ENCODE measurements around the gene ZNF771.

The ZNF771 gene

DNA sequence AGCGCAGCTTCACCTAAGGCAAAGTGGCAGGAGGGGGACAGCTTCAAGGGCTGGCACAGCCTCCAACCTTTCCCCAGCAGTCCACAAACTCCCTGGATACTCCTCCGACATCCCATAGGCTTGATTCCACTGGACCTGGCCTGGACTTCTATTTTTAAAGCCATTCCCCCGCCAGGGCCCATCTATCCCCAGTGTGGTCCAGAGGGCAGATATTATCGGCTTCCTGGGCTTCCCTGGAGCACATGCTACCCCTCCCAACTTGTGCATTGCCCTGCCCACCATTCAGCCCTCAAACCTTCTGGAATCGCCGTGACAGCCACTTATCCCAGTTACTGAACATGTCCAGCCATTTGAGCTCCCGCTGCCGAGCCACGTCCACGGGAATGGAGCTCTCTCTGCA, 42.2 kb upstream of the ZNF771 start:
- in situ Hi-C loops (cut with HindIII; ENCODE audit: low sequenced_read_pairs), result no loop called here
- H3K4me3 ChIP-seq (ENCODE audit: low read depth, low read length), result no peak overlapping the region

GRCh38 chr16:30366511-30366910, 40.9 kb upstream of the ZNF771 start:
- H3K4me3 ChIP-seq (ENCODE audit: low read depth, low read length), result no peak overlapping the region
- no peak for TF ChIP-seq CTCF (IDR thresholded peaks at IDR 0.05; ENCODE audit: low read depth, low read length)
- in situ Hi-C loops (cut with HindIII; ENCODE audit: low sequenced_read_pairs), result no loop called here
- no peak for DNase-seq (ENCODE audit: low read depth, low spot score)

More for the DNA sequence above, 42.2 kb upstream of the ZNF771 start:
- DNase-seq (ENCODE audit: low read depth, low spot score), result no peak
- no peak for TF ChIP-seq CTCF (IDR thresholded peaks at IDR 0.05; ENCODE audit: low read depth, low read length)

GRCh38 chr16:30367349-30368009, 39.9 kb upstream of the ZNF771 start:
- peak overlapping the region; percentile 84 for H3K4me3 ChIP-seq (ENCODE audit: low read depth, low read length)
- TF ChIP-seq CTCF (IDR thresholded peaks at IDR 0.05; ENCODE audit: low read depth, low read length), result no peak
- no peak for DNase-seq (ENCODE audit: low read depth, low spot score)
- in situ Hi-C loops (cut with HindIII; ENCODE audit: low sequenced_read_pairs), result no loop called here

DNA sequence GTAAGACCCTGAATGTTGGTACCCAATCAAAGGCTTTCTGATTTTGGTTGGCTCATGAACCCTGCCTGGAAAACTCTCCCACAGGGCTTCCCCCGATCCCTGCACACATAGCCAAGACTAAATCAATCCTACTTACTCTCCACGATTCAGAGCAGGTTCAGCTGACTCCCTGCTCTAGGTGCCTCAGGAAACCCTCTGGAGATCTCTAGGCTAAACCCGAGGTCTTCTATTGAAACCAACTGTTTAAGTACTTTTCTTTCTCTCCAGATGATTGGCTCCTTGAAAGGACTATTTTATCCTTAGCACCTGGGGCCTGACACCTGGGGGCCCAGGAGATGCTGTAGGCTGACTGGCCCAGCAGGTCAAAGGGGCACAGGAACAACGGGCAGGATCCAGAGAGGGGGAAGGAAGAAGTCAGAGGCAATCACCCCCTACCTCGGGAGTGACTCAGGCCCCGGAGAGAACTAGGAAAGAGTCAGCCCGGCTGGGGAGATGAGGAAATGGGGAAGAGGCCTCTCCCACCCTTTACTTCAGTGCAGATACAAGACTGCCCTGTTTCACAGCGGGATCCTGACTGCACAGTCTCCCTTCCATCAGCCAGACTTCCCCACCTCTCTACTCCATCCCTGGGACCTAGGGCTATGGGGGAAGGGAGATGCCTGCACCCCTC, 39.1 kb upstream of the ZNF771 start:
- TF ChIP-seq CTCF (IDR thresholded peaks at IDR 0.05; ENCODE audit: low read depth, low read length), result no peak
- peak overlapping the region; percentile 84 for H3K4me3 ChIP-seq (ENCODE audit: low read depth, low read length)
- in situ Hi-C loops (cut with HindIII; ENCODE audit: low sequenced_read_pairs), result no loop called here
- DNase-seq (ENCODE audit: low read depth, low spot score), result peak; percentile 46

GRCh38 chr16:30368792-30369090, 38.7 kb upstream of the ZNF771 start:
- no peak for DNase-seq (ENCODE audit: low read depth, low spot score)
- H3K4me3 ChIP-seq (ENCODE audit: low read depth, low read length), result peak overlapping the region; percentile 84
- in situ Hi-C loops (cut with HindIII; ENCODE audit: low sequenced_read_pairs), result no loop called here
- TF ChIP-seq CTCF (IDR thresholded peaks at IDR 0.05; ENCODE audit: low read depth, low read length), result no peak

DNA sequence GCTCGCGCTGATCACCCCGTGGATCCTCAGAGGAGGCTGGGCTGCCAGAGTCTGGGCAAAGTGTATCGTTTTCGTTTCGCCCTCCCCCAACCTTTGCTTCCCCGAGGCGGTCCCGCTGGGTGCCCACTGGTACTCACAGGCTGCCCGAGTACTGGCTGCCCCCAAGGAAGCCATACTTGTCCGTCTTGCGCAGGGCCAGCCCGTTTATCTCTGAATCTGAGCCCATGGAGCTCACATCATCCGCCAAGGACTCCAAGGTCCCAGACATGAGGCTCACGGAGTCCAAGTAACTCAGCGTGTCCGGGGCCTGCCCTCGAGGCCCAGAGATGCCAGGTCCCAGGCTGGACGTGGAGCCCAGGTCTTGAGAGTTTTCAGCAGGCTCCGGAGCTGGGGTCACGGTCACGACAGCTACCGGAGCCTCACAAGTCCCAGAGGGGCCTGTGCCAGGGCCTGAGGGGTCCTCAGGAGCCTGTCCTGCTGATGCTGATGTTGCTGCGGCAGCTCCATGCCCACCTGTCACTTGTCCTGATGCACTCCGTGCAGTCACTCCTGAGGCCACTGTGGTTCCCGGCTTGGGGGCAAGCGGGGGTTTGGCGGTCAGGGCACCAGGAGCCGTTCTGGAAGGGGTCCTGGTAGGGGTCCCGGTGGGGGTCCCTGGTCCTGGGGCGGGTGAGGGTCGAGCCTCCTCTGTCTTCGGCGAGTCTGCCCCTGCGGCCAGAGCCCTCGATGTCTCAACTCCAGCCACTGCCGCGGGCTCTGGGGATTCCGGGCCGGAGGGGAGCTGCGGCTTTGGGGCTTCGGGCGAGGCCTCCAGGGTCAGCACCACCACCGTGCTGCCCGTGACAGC, 38.1 kb upstream of the ZNF771 start:
- peak overlapping the region; percentile 84 for H3K4me3 ChIP-seq (ENCODE audit: low read depth, low read length)
- no peak for TF ChIP-seq CTCF (IDR thresholded peaks at IDR 0.05; ENCODE audit: low read depth, low read length)
- in situ Hi-C loops (cut with HindIII; ENCODE audit: low sequenced_read_pairs), result no loop called here
- no peak for DNase-seq (ENCODE audit: low read depth, low spot score)

Measured in astrocyte of the spinal cord (primary cell).